Measurements from ENCODE around the gene FCMR. TPM values are rescaled to one million over a fixed set of nuclear protein-coding genes. Genes with fewer than 3 reads are reported as not detected.

Gene FCMR
- polyA plus RNA-seq, 3 donors, result 1.9 to 3.0 (median 2.2) TPM

GRCh38 chr1:206909161-206909882 lies 12.4 kb downstream of the FCMR start:
- peak overlapping the region in 1 of 3 experiments; percentile 49 for H3K4me3 ChIP-seq (replicated peaks in 1 of 3; ENCODE audit: low read depth in 2 of 3, low read length in 3 of 3)
- peak overlapping the region in 1 of 2 donors; percentile 73 for H3K4me3 Mint-ChIP-seq
- H3K9me3 ChIP-seq (replicated peaks in 1 of 2; ENCODE audit: control insufficient read depth in 1 of 2, insufficient read depth in 1 of 2, low read length in 2 of 2), result no peaks in the 10 kb centered on the region
- no peak overlapping the region for H3K9ac ChIP-seq (ENCODE audit: insufficient read depth, low read length, poor library complexity, severe bottlenecking)
- DNase-seq, result no peak
- no peaks in the 10 kb centered on the region for H3K79me2 ChIP-seq (ENCODE audit: insufficient read depth, low read length)
- TF ChIP-seq, protein P1, sequence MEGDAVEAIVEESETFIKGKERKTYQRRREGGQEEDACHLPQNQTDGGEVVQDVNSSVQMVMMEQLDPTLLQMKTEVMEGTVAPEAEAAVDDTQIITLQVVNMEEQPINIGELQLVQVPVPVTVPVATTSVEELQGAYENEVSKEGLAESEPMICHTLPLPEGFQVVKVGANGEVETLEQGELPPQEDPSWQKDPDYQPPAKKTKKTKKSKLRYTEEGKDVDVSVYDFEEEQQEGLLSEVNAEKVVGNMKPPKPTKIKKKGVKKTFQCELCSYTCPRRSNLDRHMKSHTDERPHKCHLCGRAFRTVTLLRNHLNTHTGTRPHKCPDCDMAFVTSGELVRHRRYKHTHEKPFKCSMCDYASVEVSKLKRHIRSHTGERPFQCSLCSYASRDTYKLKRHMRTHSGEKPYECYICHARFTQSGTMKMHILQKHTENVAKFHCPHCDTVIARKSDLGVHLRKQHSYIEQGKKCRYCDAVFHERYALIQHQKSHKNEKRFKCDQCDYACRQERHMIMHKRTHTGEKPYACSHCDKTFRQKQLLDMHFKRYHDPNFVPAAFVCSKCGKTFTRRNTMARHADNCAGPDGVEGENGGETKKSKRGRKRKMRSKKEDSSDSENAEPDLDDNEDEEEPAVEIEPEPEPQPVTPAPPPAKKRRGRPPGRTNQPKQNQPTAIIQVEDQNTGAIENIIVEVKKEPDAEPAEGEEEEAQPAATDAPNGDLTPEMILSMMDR (IDR thresholded peaks at IDR 0.05), result no peak
- H3K36me3 ChIP-seq (replicated peaks in 1 of 2; ENCODE audit: control insufficient read depth in 1 of 2, insufficient read depth in 2 of 2, low read length in 2 of 2), result no peaks in the 10 kb centered on the region
- peaks cover 0 to 14% of the 10 kb centered on the region in 2 donors for H3K36me3 Mint-ChIP-seq
- peaks cover 36 to 58% (median 36%) of the 10 kb centered on the region in 3 donors for H3K27me3 Mint-ChIP-seq (ENCODE audit: low read depth in 3 of 3)
- H2AFZ ChIP-seq (ENCODE audit: insufficient read depth, low read depth, low read length, poor library complexity, severe bottlenecking), result peak overlapping the region; percentile 37
- H3K27ac Mint-ChIP-seq, result no peak overlapping the region
- peaks cover 24% of the 10 kb centered on the region for H3K4me1 Mint-ChIP-seq
- peak overlapping the region; percentile 68 for H3K4me2 ChIP-seq (replicated peaks; ENCODE audit: extremely low read depth, low read length, poor library complexity, severe bottlenecking)
- peaks cover 30 to 43% of the 10 kb centered on the region in 2 donors for H3K27me3 ChIP-seq (ENCODE audit: control insufficient read depth in 2 of 2, insufficient read depth in 2 of 2, low read length in 2 of 2)
- peaks cover 10 to 19% of the 10 kb centered on the region in 2 donors for H3K4me1 ChIP-seq (ENCODE audit: control insufficient read depth in 1 of 2, insufficient read depth in 2 of 2, low read length in 2 of 2)
- intact Hi-C loops (cut with micrococcal nuclease), result no loop called here
- under 1% methylated on average over 68 of the region's 69 CpGs for WGBS (ENCODE audit: insufficient coverage)
- H3K27ac ChIP-seq (ENCODE audit: low read depth in 1 of 2, low read length in 2 of 2), result no peak overlapping the region
- peaks cover 0 to 19% (median 2%) of the 10 kb centered on the region in 7 donors for H3K9me3 Mint-ChIP-seq
- H4K20me1 ChIP-seq (ENCODE audit: insufficient read depth, low read length), result no peaks in the 10 kb centered on the region

- H3K4me3 ChIP-seq (replicated peaks in 1 of 3; ENCODE audit: low read depth in 2 of 3, low read length in 3 of 3), result no peak overlapping the region
- H3K27ac Mint-ChIP-seq, result no peak overlapping the region
- no peaks in the 10 kb centered on the region for H4K20me1 ChIP-seq (ENCODE audit: insufficient read depth, low read length)
- H3K4me3 Mint-ChIP-seq, result peak overlapping the region in 1 of 2 donors; percentile 77
- H3K27me3 Mint-ChIP-seq (ENCODE audit: low read depth in 3 of 3), result peaks cover 32 to 51% (median 35%) of the 10 kb centered on the region in 3 donors
- intact Hi-C loops (cut with micrococcal nuclease), result no loop called here
- H3K36me3 ChIP-seq (replicated peaks in 1 of 2; ENCODE audit: control insufficient read depth in 1 of 2, insufficient read depth in 2 of 2, low read length in 2 of 2), result no peaks in the 10 kb centered on the region
- 93% methylated on average over 10 of the region's 10 CpGs for WGBS (ENCODE audit: insufficient coverage)
- TF ChIP-seq, protein P1 (IDR thresholded peaks at IDR 0.05), result no peak
- peaks cover 0 to 14% of the 10 kb centered on the region in 2 donors for H3K36me3 Mint-ChIP-seq
- no peak overlapping the region for H3K9ac ChIP-seq (ENCODE audit: insufficient read depth, low read length, poor library complexity, severe bottlenecking)
- no peak overlapping the region for H2AFZ ChIP-seq (ENCODE audit: insufficient read depth, low read depth, low read length, poor library complexity, severe bottlenecking)
- peaks cover 24% of the 10 kb centered on the region for H3K4me1 Mint-ChIP-seq
- peaks cover 0 to 18% (median 2%) of the 10 kb centered on the region in 7 donors for H3K9me3 Mint-ChIP-seq
- H3K27me3 ChIP-seq (ENCODE audit: control insufficient read depth in 2 of 2, insufficient read depth in 2 of 2, low read length in 2 of 2), result peaks cover 30 to 36% of the 10 kb centered on the region in 2 donors
- no peak for DNase-seq
- peaks cover 10 to 19% of the 10 kb centered on the region in 2 donors for H3K4me1 ChIP-seq (ENCODE audit: control insufficient read depth in 1 of 2, insufficient read depth in 2 of 2, low read length in 2 of 2)
- H3K27ac ChIP-seq (ENCODE audit: low read depth in 1 of 2, low read length in 2 of 2), result no peak overlapping the region
- no peaks in the 10 kb centered on the region for H3K79me2 ChIP-seq (ENCODE audit: insufficient read depth, low read length)
- no peaks in the 10 kb centered on the region for H3K9me3 ChIP-seq (replicated peaks in 1 of 2; ENCODE audit: control insufficient read depth in 1 of 2, insufficient read depth in 1 of 2, low read length in 2 of 2)
- H3K4me2 ChIP-seq (replicated peaks; ENCODE audit: extremely low read depth, low read length, poor library complexity, severe bottlenecking), result no peak overlapping the region
These were observed 13.7 kb downstream of the FCMR start for GRCh38 chr1:206908038-206908437.

Measured in CD14-positive monocyte (primary cell).